ENCODE results near the gene ADPRS.

ADPRS gene

GRCh38 chr1:36087233-36088123 lies 1.2 kb upstream of the ADPRS start:
- no peak for DNase-seq (ENCODE audit: low read depth)

DNA sequence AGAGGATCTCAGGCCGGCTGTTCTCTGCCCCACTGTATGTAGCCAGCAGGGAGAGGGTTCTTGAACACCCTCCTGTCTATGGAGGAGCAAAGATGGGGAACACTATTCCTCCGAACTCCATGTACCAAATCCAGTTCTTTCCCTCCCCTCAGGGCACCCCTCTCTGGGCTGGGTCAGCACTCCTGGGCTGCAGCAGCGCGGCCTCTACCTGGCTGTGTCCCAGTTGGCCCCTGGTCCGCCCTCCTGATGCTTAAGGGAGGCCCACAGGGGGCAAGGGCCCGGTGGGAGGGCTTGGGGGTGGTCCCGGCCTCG lies 471 bp upstream of the ADPRS start:
- no peak for DNase-seq (ENCODE audit: low read depth)

DNA sequence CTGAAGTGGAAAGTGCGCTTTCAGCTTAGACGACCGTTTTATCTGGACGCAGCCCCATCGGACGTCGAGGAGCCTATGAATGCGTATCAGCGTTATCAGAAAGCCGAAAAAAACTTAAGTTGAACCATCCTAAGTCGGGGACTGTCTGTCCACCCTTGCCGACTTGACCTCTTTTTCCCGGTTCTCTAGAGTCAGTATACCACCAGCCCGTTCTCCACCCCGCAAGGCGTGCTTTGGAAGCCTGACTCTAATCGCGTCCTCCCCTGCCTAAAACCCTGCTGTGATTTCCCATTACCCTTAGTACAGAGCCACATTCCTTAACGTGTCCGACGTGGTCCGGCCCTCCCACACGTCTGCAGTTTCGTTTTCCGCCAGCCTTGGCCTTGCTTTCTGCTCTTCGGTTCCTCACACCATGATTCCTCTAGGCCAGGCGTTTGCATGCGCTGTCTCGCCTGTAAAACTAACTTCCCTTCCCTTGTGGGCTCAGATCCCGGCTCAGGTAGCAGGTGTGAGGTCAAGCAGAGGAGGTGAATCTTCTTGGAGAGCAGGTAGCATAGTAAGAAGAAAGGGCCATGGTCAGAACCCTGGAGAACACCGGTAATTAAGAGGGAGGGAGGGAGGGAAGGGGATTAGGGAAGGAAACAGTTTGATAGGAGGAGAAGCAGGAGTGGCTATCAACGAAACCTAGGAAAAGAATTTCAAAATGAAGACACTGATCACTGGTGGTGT lies 865 bp downstream of the ADPRS start:
- no peak for DNase-seq (ENCODE audit: low read depth)

DNA sequence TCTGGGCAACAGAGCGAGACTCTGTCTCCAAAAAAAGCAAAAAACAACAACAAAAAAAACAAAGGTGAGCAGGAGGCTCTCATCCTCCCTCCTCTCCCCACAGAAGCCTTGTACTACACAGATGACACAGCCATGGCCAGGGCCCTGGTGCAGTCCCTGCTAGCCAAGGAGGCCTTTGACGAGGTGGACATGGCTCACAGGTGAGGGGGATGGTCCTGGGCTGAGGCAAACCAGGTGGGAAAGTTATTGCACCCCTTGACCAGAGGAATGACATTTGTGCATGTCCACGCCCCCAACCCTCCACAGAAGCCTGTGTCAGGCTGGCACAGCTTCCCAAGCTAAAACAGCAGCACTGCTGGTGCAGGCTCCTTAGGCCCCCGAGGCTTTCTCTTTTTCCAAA lies 2.4 kb downstream of the ADPRS start:
- no peak for DNase-seq (ENCODE audit: low read depth)

- DNase-seq (ENCODE audit: low read depth) = no peak
These were observed 3.0 kb downstream of the ADPRS start for GRCh38 chr1:36091698-36092097.

- DNase-seq (ENCODE audit: low read depth) = no peak
These were observed 3.6 kb downstream of the ADPRS start for GRCh38 chr1:36092166-36092797.

DNA sequence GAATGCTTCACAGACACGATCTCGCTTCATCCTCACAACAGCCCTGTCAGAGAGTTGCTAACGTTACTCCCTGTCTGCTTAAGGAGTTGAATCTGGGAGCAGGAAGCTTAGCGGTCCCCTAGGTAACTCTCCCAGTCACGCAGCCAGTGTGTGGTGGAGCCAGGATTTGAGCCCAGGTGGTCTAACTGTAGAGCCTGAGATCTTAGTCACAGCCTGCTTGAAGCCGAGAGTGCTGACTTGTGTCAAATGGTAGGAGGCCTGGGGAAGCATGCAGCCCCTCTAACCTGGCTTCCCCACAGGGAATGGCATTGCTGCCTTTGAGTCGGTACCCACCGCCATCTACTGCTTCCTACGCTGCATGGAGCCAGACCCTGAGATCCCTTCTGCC lies 4.1 kb downstream of the ADPRS start:
- DNase-seq (ENCODE audit: low read depth) = no peak

- DNase-seq (ENCODE audit: low read depth) = no peak
These were observed 4.5 kb downstream of the ADPRS start for GRCh38 chr1:36093226-36093625.

DNA sequence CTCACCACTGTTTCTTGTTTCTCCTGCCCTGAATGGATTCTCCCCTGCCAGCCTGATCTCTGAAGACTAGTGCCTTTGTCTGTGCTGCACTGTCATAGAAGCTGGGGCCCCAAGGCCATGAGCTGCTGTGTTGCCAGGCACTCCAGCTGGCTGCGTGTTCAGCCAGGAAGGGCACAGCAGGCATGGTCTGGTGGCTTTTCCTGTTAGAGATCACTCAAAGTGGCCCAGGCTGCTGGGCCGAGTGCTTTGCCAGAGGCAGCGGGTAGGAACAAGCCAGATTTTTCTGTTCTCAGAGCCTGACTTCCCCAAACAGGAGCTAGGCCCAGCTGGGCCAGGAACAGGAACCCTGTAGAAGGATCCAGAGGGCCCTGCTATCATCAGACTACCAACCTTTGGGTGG lies 5.2 kb downstream of the ADPRS start:
- no peak for DNase-seq (ENCODE audit: low read depth)

- DNase-seq (ENCODE audit: low read depth) = no peak
These were observed 5.9 kb downstream of the ADPRS start for GRCh38 chr1:36094621-36095061.

GRCh38 chr1:36095760-36096405 lies 7.2 kb downstream of the ADPRS start:
- no peak for DNase-seq (ENCODE audit: low read depth)

GRCh38 chr1:36096500-36097432 lies 8.1 kb downstream of the ADPRS start:
- no peak for DNase-seq (ENCODE audit: low read depth)

- DNase-seq (ENCODE audit: low read depth) = no peak
These were observed 9.2 kb downstream of the ADPRS start for GRCh38 chr1:36097693-36098585.

- DNase-seq (ENCODE audit: low read depth) = no peak
These were observed 10.1 kb downstream of the ADPRS start for GRCh38 chr1:36098650-36099365.

DNA sequence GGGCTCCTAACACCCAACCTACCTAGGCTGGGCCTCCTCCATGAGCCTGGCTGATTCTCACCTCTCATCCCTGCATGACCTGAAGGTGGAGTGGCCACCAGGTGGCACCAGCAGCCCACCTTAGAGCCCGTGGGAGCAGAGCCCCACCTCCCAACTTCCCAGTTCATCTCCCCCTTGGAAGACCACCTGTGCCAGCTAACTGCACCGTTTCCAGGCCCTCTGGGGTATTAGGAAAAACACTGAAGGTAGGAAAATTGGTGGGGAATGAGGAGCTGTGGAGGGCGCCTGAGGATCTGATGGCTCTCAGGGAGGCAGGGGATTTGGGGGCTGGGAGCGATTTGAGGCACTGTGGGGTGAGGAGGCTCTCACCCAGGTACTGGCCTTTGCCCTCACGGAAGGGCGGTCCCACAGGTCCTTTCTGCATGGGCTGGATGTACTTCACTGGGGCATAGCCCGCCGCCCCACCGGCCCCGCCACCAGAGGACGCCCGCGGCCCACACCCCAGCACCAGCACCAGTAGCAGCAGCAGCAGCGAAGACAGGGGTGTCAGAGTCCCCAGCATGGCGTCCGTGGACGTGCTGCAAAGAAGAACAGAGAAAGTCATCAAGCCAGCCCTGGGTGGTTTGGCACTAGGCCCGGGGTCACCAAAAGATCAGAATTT lies 11.1 kb downstream of the ADPRS start:
- DNase-seq (ENCODE audit: low read depth) = peak; percentile 66

- DNase-seq (ENCODE audit: low read depth) = no peak
These were observed 11.7 kb downstream of the ADPRS start for GRCh38 chr1:36100376-36100775.

DNA sequence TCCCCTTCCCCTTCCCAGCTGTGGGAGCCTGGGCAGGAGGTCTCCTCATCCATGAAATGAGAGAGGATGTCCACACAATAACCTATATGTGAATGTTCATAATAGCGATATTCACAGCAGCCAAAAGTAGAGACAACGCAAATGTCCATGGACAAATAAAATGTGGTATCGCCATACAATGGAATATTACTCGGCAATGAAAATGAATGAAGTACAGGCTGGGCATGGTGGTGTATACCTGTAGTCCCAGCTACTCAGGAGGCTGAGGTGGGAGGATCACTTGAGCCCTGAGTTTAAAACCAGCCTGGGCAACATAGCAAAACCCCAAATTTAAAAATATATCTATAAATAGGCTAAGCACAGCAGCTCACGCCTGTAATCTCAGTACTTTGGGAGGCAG lies 12.9 kb downstream of the ADPRS start:
- no peak for DNase-seq (ENCODE audit: low read depth)

DNA sequence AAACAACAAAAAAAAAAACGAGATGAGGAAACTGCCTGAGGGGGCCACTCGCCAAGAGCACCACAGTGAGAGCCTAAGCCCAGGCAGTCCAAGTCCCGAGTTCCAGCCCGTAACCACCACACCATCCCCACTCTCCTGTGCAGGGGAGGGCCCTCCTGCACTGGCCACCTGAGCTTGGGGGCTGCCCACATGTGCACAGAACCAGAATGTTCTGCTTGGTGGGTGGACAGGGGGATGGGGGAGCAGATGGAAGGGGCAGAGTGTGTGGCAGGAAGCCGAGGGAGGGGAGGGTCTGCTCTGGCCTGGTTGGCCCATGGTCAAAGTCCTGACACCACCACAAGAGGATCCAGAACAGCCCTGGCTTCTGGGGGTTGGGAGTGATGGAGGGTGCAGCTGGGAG lies 17.6 kb downstream of the ADPRS start:
- no peak for DNase-seq (ENCODE audit: low read depth)

- DNase-seq (ENCODE audit: low read depth) = no peak
These were observed 18.7 kb downstream of the ADPRS start for GRCh38 chr1:36107394-36107793.
